Smooth muscle cell of the coronary artery (primary cell): ENCODE results near the gene FBXO48. TPM values are rescaled to one million over a fixed set of nuclear protein-coding genes. Genes with fewer than 3 reads are reported as not detected.

Experiments used
- total RNA-seq: library from RNA; depleted of rRNA; stranded (reverse); fragments of >200 nt; gene quantifications from 2 replicates; pipeline ENCODE4 v1.2.3, GENCODE V29; 2014; ENCODE audit warnings: low replicate concordance

Gene FBXO48, protein sequence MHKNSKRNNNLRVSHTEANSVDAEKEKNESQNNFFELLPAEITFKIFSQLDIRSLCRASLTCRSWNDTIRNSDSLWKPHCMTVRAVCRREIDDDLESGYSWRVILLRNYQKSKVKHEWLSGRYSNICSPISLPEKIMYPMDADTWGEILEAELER
- 0.15 and 0.23 TPM in 2 replicates for total RNA-seq

DNA sequence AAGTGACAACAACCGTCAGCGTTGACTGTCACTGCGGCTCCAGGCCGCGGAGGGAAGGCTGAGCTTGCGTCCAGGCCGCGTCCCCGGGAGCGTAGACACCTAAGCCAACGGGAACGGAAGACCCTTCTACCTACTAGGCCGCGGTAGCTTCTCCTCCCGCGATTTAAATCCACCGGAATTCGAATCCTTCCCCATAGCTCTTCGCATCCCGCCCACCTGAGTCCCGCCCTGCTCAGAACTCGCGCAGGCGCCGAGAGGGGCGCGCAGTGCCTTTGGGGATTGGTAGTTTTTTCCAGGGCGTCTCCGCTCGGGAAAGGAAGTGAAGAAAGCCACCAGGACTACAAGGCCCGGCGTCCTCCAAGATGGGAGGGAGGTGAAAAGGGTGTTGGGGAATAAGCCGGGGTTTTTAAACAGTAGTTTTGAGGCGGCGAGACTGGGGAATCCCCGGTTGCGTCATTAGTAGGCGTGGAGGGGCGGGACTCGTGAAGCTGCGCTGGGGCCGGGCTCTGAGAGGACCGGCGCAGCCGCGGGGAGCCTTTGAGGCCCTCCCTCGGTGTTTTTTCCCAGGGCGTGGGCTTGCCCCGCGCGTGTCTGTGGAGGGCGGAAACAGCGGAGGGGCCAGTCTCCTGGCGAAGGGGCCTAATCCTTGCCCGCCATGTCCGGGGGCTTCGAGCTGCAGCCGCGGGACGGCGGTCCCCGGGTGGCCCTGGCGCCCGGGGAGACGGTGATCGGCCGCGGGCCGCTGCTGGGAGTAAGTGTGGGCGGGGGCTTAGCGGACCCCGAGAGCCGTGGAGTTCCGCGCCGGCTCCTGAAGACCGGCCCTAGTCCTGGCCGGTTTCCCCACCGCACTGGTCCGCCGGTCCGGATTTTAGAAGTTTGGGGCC, at the start of gene FBXO48, which contains the start of gene APLF:
Gene FBXO48 (minus strand): TSS at position 218 of the 884 bp plus-strand sequence. CDS start 2,149 bp downstream, outside the sequence.
Gene APLF (plus strand): TSS at position 509 of the 884 bp plus-strand sequence. CDS start 147 bp downstream, at position 656.

Other genes with a start within 250 kb of the FBXO48 start
- gene PPP3R1, start 214.8 kb downstream of the FBXO48 start, total RNA-seq = 5.1 and 15.9 TPM in 2 replicates
- gene CNRIP1, start 147.3 kb downstream of the FBXO48 start, total RNA-seq = 14.1 and 23.1 TPM in 2 replicates
- 0.08 TPM in 1 of 2 replicates, not detected in the other for gene PLEK, start 102.0 kb downstream of the FBXO48 start, total RNA-seq
- 3.8 and 9.0 TPM in 2 replicates for gene APLF, start 291 bp upstream of the FBXO48 start, total RNA-seq
- not detected in 2 replicates for gene PROKR1, start 176.3 kb upstream of the FBXO48 start, total RNA-seq